Ascending aorta (tissue), 2 donors: Measurements from ENCODE around the gene REEP6. TPM values are rescaled to one million over a fixed set of nuclear protein-coding genes. Genes with fewer than 3 reads are reported as not detected.

Experiments
- DNase-seq, 2 donors: peaks; one replicate each; pipeline ENCODE4 v3.0.0-alpha.2; 2019; ENCODE audit warnings: low spot score in 2 of 2
- H3K27ac ChIP-seq, 2 donors: fragments of 200-600 bp; sonication (generic); one replicate each; pipeline ENCODE4 v1.5.1; 2016 to 2017; ENCODE audit warnings: mild to moderate bottlenecking in 1 of 2
- H3K27me3 ChIP-seq: fragments of 200-600 bp; sonication (generic); one replicate; pipeline ENCODE4 v1.5.1; 2017
- H3K36me3 ChIP-seq, 2 donors: fragments of 200-600 bp; sonication (generic); one replicate each; pipeline ENCODE4 v1.5.1; 2016
- H3K4me1 ChIP-seq, 2 donors: fragments of 200-600 bp; sonication (generic); one replicate each; pipeline ENCODE4 v1.5.1; 2016 to 2017; ENCODE audit warnings: mild to moderate bottlenecking in 1 of 2
- H3K4me3 ChIP-seq, 2 donors: fragments of 200-600 bp; sonication (generic); one replicate each; pipeline ENCODE4 v1.5.1; 2016 to 2017; ENCODE audit warnings: mild to moderate bottlenecking in 1 of 2
- H3K9me3 ChIP-seq, 2 donors: fragments of 200-600 bp; sonication (generic); one replicate each; pipeline ENCODE4 v1.5.1; 2016
- CTCF ChIP-seq, 3 experiments: fragments of 200-600 bp in 2 of 3; fragments of 450-650 bp in 1 of 3; sonication (generic) in 2 of 3; IDR thresholded peaks; one replicate each; pipeline ENCODE4 v1.5.1; 2016 to 2019; ENCODE audit warnings: antibody characterized with exemption in 3 of 3, mild to moderate bottlenecking in 1 of 3, moderate library complexity in 1 of 3
- intact Hi-C: fragments of 100-400 bp; cut with DNase I; formaldehyde crosslinking; loops from one replicate; pipeline ENCODE4 v1.15.1; 2023
- total RNA-seq: library from RNA; depleted of rRNA; stranded (reverse); fragments of >200 nt; gene quantifications from one replicate; pipeline ENCODE4 v1.1.0, GENCODE V29; 2016

Gene REEP6
- total RNA-seq, 1 donor from 2014 or later: 3.2 TPM

- peak within 1 kb of the TSS; percentile 88 to 90 for H3K4me3 ChIP-seq
- peaks cover 2 to 14% of the 10 kb centered on the region in 2 donors for H3K4me1 ChIP-seq
- H3K27me3 ChIP-seq: no peaks in the 10 kb centered on the region
- peak; percentile 73 to 96 for DNase-seq
- no peaks in the 10 kb centered on the region for H3K9me3 ChIP-seq
- no peak for TF ChIP-seq CTCF (IDR thresholded peaks at IDR 0.05)
- peaks cover 6 to 24% of the 10 kb centered on the region in 2 donors for H3K36me3 ChIP-seq
- peak within 1 kb of the TSS; percentile 41 to 62 for H3K27ac ChIP-seq
- intact Hi-C loops: loop anchor here (1.0 to 2.0 kb wide), 4 partner anchors 11 to 96 kb away; partner anchors contain the start of genes NDUFS7, PCSK4 and RPS15
These were observed 11.9 kb upstream of the REEP6 start, which contains the start of gene C19orf25 for GRCh38 chr19:1478934-1479707. TSS of gene C19orf25 (minus strand) at chr19:1479215. CDS start at chr19:1478903, 312 bp downstream.

- DNase-seq: no peak
- H3K27me3 ChIP-seq: no peaks in the 10 kb centered on the region
- H3K36me3 ChIP-seq: peaks cover 0 to 4% of the 10 kb centered on the region in 2 donors
- H3K27ac ChIP-seq: no peak overlapping the region
- H3K4me3 ChIP-seq: no peak overlapping the region
- peaks cover 2 to 14% of the 10 kb centered on the region in 2 donors for H3K4me1 ChIP-seq
- intact Hi-C loops: no loop called here
- no peaks in the 10 kb centered on the region for H3K9me3 ChIP-seq
- TF ChIP-seq CTCF (IDR thresholded peaks at IDR 0.05): no peak
These were observed 9.6 kb upstream of the REEP6 start for GRCh38 chr19:1481224-1481892.

GRCh38 chr19:1481893-1482360 is 9.1 kb upstream of the REEP6 start:
- H3K27ac ChIP-seq: no peak overlapping the region
- no peaks in the 10 kb centered on the region for H3K9me3 ChIP-seq
- no peaks in the 10 kb centered on the region for H3K36me3 ChIP-seq
- no peaks in the 10 kb centered on the region for H3K27me3 ChIP-seq
- intact Hi-C loops: no loop called here
- H3K4me1 ChIP-seq: peaks cover 2 to 14% of the 10 kb centered on the region in 2 donors
- DNase-seq: no peak
- TF ChIP-seq CTCF (IDR thresholded peaks at IDR 0.05): no peak
- H3K4me3 ChIP-seq: no peak overlapping the region

DNA sequence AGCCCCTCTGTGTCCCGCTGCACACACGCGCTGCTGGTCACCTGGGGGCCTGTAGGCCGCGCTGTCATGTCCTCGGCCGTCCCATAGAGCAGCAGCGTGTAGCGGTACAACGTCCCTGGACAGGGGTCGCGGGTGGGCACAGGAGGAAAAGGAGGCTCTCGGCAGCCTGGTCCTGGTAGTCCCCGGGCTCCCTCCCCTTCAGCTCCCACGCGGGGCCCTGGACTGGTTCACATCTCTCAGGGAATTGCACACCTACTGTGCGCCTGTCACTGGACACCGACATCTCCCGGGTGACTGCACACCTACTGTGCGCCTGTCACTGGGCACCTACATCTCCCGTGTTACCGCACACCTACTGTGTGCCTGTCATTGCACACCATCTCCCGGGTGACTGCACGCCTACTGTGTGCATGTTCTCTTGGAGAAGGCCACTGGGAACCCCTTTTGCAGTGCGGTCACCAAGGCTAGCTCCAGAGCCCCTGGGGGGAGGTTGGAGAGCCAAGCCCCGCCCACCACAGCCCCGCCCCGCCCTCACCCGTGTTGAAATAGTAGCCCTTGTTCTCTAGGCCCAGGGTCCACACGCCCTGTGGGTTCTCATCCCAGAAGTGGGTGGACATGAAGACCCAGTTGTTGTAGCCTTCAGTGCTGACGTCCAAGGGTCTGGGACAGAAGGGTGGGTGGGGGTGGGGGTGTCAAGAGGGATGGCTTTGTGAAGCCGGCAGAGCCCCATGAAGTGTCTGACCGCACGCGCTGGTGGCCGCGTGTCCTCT is 8.4 kb upstream of the REEP6 start:
- Histone ChIP-seq H3K27ac (no peak overlapping the region), H3K4me1 (peaks cover under 1 to 14% of the 10 kb centered on the region in 2 donors), H3K4me3 (no peak overlapping the region), H3K9me3 (no peaks in the 10 kb centered on the region), H3K36me3 (no peaks in the 10 kb centered on the region), H3K27me3 (no peaks in the 10 kb centered on the region)
- TF ChIP-seq CTCF (IDR thresholded peaks at IDR 0.05): no peak
- intact Hi-C loops: no loop called here
- DNase-seq: no peak

- intact Hi-C loops: no loop called here
- H3K27ac ChIP-seq: no peak overlapping the region
- no peaks in the 10 kb centered on the region for H3K9me3 ChIP-seq
- peaks cover 0 to 8% of the 10 kb centered on the region in 2 donors for H3K4me1 ChIP-seq
- no peak for TF ChIP-seq CTCF (IDR thresholded peaks at IDR 0.05)
- H3K4me3 ChIP-seq: no peak overlapping the region
- H3K27me3 ChIP-seq: no peaks in the 10 kb centered on the region
- no peak for DNase-seq
- H3K36me3 ChIP-seq: no peaks in the 10 kb centered on the region
These were observed 7.6 kb upstream of the REEP6 start for GRCh38 chr19:1483131-1483978.
